NB4 (cell line): ENCODE measurements around the gene CCNL1.

ENCODE experiments used
- CTCF ChIP-seq: IDR thresholded peaks from one replicate; pipeline ENCODE4 v1.5.1; 2012; ENCODE audit warnings: low read depth, low read length
- POLR2A ChIP-seq: IDR thresholded peaks from 2 replicates; pipeline ENCODE4 v1.6.1; 2011; ENCODE audit warnings: mild to moderate bottlenecking; ENCODE audit not compliant: insufficient read length; ENCODE audit errors: extremely low read depth

GRCh38 chr3:157103860-157104259 lies 56.1 kb downstream of the CCNL1 start:
- no peak for TF ChIP-seq CTCF
- TF ChIP-seq POLR2A = no peak
